Stimulated activated CD8-positive, alpha-beta memory T cell treated with anti-CD3 and anti-CD28 coated beads, Interleukin-12 subunit alpha, Interleukin-12 subunit beta, amount 100 ng/mL, for 1 hour (primary cell): ENCODE results near the gene DPP3.
"Not testable (repeated sequence)": the region's sequence is repeated elsewhere in the genome, so short reads cannot be mapped to it uniquely, and the experiment has no call there.

Experiments
- DNase-seq: peaks from one replicate; pipeline ENCODE4 v3.0.0-alpha.2; 2020; ENCODE audit warnings: low read depth

Gene DPP3

DNA sequence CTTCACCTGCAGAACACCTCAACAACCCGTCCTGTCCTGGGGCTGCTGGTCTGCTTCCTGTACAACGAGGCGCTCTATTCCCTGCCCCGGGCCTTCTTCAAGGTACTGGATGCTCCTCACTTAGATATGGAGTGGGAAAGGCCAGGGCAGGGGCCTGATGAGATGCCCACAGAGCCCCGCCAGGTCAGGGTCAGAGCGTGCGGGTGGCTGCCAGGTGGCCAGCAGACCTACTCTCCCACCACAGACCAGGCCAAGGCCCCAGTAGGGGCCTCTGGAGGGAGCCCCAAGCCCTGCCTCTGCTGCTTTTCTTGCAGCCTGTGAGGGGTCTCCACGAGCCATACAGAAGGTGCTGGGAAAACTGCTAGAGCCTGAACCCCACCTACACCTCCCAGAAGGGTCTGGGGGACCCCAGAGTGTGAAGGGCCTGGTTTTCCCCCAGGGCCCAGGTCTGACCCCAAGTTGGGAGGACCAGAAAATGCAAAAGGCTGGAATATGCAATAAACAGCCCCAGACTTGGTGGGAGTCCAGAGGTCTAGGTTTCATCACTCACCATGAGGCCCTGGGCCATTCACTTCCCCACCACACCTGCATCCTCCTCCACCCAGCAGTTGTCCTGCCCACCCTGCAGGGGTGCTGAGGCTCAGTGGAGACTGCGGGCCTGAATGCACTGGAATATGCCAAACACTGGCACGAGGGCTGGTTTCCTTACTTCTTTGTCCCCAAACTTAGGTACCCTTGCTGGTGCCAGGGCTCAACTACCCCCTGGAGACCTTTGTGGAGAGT lies 50.9 kb downstream of the DPP3 start:
- DNase-seq = no peak

DNA sequence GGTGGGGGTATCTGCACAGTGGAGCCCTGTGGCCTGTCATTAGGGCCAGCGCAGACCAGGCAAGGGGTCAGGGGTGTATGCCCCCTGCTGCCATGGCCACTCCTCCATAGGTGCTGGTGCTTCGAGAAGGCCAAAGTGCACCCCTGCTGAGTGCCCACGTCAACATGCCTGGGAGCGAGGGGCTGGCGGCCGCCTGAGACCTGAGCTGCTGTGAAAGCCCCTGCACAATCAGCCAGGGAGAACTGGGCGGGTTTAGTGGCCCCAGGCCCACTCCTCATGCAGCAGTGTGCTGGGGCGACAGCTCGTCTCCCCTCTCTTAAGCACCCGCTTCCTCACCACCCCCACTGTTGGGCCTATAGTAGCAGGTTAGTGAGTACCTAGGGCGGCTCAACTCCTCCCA lies 51.6 kb downstream of the DPP3 start:
- DNase-seq = no peak

DNA sequence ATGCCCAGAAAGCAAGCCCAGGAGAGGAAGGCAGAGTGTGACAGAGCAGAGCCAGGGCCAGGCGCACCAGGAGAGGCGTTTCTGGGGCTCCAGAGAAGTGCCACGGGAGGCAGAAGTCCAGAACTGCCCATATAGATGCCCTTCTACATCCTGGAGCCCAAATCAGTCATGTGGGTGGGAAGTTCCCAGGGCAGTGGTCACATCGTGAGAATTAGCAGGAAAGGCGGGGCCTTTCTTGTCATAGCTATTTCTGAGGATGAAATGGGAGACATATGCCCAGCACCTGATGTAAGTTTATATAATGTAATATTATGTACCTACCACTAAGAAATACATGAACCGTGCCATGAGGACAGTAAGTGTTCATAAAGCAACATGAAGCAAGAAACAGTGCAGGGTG lies 52.5 kb downstream of the DPP3 start:
- no peak for DNase-seq

DNA sequence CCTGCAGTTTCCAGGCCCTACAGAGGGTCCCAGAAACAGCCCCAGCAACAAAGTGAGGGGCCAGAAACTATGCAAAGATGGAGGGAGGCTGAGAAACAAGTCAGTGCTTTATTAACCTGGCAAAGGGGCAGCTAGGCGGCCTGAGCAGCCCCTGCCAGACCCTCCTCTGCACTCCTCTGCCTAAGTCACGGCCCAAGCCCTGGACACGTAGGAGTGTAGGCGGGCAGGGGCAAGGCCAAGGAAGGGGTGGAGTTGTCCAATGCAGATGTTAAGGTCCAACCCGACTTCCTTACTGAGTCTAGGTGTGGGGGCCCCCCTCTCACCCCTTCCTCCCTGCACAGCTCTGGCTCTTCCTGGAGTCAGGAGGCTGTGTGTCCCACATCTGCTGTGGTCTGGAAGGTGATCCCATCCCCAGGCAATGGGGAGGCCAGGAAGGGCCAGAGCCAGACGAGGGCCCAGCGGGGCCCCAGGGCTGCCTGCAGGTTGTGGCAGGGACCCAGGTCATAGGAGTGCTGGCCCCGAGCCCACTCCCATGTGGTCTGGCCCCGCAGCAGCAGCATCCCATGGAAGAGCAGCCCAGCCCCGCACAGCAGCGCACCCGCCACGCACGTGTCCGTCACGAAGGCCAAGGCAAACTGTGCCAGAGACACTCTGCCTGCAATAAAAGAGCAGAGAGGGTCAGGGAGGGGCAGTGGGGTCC lies 59.1 kb downstream of the DPP3 start:
- no peak for DNase-seq

DNA sequence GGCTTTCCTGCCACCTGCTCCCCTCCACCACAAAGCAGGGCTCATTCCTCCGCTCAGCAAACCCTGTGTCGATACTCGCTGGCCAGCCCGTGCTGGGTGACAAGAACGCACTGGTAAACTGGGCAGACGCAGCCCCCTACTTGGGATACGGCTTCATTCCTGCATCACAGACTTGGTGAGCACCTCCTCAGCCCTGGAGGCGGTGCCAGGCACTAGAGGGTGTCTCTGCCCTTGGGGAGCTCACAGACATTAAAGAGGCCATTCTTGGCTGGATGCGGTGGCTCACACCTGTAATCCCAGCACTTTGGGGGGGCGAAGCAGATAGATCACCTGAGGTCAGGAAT lies 59.6 kb downstream of the DPP3 start:
- no peak for DNase-seq

DNA sequence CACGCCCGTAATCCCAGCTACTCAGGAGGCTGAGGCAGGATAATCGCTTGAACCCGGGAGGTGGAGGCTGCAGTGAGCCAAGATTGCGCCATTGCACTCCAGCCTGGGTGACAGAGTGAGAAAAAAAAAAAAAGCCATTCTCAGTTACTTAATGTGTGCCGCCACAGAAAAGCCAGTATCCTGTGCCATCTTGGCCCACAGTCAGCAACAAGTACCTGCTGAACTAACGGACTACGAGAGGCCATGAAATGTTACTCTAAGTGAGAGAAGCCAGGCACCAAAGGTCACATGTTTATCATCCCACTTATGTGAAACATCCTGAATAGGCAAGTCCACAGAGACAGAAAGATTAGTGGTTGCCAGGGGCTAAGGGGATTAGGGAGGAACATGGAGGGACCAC lies 60.4 kb downstream of the DPP3 start:
- not testable (repeated sequence) for DNase-seq

DNA sequence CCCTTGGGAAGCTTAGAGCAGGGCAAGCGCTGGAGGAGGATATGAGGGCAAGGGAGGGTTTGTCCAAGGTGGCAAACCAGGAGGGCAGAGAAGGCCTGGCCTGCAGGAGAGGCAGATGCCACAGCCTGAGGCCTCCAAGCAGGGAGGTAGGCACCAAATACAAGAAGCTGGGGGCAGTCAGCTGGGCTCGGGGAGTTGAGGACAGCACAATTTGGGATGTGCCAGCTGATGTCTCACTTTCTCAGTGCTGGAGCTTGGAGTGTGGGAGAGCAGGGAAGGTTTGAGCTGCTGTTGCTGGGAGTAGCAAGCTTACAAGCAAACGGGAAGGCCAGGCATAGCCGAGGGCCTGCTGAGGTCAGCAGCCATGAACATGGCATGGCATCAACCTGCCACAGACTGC lies 61.7 kb downstream of the DPP3 start:
- DNase-seq = no peak

DNA sequence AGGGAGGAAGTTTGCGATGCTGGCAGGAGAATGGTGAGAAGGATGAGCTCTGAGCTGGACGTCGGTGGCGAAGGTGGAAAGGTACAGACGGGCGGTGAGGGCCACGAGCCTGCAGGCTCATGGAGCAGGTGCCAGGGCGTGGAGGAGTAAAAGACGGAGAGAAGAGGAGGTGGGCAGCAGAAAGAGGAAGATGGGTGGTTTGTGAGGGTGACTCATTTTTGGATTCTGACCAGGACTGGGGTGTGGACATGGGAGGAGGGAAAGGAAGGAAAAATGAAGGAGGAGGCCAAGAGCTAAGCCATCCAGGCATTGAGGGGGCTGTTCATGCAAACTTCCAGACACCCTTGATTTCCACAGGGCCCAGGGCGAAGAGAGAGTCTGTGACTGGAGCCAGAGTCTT lies 62.1 kb downstream of the DPP3 start:
- no peak for DNase-seq

DNA sequence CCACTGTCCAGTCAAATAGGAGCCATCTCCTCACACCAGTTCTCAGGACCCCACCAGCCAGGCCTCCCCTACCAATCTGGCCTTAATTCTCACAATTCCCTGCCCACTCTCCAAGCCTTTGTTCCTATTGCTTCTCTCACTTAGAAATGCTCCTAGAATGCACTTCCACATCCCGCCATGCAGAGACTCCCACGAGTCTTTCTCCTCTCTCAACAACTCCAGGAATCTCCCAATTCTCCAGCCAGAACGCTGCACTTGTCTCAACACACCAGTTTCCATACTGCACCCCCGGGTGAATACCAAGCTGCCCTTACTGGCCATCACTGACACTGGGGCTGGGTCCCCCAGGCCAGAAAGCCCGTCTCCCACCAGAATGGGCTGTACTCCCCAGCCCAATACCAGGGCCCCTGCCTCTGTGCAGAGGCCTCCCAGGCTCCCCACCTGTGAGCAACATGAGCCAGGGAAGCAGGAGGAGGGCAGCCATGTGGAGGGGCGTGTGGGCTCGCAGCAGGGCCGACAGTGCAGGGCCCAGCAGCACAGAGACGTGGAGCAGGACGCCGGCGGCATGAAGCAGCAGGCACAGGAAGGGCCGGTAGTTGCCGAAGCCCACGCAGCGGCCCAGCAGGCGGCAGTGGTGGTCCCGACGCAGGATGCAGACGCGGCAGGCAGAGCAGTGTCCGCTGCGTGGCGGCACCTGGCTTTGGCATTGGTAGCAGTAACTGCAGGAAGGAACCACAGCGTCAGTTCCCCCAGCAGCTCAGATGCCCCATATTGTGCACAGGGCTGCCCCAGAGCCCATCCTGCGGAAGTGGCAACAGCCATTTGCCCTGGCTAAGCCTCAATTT lies 63.3 kb downstream of the DPP3 start:
- peak; percentile 45 for DNase-seq

DNA sequence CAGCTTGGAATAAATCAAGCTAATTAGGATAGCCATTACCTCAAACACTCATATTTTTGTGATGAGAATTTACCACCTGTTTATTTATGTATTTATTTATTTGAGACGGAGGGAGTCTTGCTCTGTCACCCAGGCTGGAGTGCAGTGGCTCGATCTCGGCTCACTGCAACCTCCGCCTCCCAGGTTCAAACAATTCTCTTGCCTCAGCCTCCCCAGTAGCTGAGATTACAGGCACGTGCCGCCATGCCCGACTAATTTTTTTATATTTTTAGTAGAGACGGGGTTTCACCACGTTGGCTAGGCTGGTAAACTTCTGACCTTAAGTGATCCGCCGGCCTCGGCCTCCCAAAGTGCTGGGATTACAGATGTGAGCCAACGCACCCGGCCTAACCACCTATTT lies 64.7 kb downstream of the DPP3 start:
- DNase-seq = not testable (repeated sequence)

DNA sequence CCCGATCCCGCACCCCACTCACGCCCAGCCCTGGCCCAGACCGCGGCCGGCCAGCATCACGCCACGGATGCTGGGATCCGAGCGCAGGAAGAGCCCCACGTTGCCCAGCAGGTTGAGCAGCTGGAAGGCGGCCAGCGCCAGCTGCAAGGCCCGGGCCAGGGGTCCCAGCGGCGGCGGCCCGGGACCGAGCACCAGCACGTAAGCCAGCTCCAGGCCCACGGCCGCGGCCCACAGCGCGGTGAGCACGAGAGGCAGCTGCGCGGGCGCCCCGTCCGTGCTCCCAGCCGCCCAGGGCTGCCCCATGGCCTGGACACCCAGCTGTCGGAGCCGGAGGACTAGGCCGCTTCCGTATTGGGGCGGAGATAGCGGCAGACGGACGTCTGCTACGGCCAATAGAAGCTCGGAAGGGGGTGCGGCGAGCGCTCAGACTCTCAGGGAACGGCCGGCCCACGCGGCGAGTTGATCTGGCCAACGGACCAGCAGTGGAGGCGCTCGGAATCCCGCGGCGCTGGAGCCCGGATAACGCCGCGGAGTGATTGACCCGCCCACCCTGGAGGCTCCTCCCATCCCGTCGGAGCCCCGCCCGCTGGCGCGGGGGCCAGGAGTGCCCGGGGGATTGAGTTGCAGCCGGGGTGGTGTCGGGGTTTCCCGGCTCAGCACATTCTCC lies 65.6 kb downstream of the DPP3 start, which contains the start of gene ZDHHC24:
Gene ZDHHC24 (minus strand): TSS at position 348 of the 667 bp plus-strand sequence. CDS start 45 bp downstream, at position 303.
- peak; percentile 59 for DNase-seq

DNA sequence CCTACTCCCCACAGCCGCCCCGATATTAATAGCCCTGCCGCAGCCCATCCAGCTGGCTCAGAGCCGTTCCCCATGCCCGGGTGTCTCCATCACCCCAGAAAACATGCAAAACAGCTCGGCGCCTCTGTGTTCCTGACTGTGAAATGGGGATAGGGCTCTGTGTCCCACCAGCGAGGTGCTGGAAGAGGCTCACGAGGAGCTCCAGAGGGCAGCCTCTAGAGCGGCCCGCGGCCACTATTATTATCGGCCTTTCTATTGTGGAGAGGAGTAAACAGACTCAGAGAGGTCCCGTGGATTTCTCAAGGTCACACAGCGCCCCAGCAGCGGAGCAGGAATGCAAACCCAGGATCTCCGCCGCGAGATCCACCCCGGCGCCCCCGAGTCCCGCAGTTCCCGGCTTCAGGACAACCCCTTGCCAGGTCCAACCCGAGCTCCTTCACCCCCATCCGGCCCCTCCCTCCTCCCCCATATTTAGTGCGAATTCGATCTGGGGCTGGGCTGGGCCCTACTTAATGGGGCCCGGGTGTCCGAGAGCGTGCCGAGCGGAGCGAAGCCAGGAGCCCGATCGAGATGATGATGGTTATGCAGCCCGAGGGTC lies 66.2 kb downstream of the DPP3 start, which contains the start of gene ACTN3:
Gene ACTN3 (plus strand): TSS at position 536 of the 598 bp plus-strand sequence. CDS start 35 bp downstream, at position 571.
- no peak for DNase-seq

DNA sequence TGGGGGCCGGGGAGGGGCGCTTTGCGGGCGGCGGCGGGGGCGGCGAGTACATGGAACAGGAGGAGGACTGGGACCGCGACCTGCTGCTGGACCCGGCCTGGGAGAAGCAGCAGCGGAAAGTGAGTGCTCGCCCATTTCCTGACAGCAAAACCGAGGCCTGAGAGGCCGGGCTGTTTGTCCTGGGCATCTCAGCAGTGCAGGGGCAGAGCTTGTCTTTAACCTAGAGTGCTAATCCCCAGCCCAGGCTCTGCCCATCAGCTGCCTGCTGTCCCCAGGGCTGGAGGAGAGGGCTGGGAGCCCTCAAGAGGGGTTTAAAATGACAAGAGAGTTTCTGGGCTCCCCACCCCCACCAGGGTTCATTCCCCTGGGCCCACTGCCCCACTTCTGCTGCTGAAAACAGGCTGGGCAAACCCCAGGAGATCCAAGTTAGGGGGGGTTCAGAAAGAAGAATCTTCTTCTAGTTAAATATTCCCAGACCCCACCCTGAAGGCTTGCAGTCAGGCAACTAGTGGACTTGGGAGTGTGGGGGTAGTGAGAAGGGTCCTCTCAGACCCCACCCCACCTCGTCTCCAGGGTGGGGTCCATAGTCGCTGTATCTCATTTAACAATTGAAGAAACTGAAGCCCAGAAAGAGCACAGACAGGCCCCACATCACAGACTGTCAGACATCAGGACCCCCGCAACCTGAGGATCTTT lies 66.9 kb downstream of the DPP3 start:
- no peak for DNase-seq

DNA sequence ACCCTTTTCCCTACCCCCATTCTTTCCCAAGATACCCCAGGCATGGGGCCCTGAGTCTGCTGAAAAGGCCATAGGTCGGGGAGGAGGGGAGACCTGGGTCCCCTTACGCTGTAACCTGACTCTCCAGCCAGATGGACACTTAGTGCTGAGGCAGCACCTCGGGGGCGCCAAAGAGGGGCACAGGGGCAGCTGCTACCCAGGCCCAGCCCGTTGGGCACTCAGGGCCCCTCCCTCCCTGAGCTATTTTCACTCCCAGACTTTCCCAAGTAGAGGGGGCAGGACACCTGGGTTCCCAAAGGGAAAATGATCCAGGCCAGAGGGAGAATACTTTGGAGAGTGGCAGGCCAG lies 67.4 kb downstream of the DPP3 start:
- no peak for DNase-seq

DNA sequence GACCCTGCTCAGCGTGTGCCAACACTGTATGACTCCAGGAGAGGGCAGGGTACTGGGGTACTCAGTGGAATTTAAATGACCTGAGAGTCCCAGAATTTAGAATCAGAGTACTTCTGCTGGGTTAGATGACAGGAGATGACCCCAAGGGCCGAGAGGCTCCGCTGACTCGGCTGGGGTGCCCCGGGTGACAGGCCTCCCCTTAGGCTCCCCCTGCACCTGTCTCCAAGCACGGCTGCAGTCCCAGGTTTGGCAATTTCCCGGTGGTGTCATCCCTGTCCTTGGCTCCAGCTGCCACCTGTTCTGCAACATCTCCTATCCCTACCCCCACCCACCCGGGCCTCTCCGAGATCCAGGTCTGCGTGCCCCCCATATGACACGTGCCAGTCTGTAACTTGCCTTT lies 67.8 kb downstream of the DPP3 start:
- DNase-seq = no peak

DNA sequence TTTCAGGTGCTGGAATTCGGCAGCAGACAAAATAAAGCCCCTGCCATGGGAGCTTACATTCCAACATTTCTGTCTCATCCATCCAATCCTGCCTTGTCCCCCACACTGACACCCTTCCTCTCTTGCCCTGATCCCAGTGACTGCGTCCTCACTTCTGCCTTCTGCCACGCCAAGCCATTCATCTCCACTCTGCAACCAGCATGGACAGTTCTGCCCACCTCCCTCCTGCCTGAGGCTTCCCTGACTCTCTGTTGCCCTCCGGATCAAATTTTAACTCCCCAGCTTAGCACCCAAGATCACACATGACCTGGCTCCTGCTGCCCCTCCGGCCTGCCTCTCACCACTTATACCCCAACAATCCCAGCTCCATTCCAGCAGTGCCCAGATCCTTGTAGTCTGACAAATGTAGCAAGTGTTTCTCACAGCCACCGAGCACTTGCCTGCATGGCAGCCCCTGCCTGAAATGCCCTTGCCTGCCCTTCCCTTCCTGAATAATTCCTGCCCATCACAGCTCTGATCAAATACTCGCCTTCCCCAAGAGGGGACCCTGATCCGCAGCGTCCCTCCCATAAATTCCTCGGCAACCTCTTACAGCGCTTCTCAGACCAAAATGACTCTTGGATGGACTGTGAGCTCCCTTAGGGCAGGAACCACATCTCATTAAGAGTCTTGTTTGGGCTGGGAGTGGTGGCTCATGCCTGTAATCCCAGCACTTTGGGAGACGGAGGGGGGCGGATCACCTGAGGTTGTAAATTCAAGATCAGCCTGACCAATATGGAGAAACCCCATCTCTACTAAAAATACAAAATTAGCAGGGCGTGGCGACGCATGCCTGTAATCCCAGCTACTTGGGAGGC lies 68.8 kb downstream of the DPP3 start:
- no peak for DNase-seq

DNA sequence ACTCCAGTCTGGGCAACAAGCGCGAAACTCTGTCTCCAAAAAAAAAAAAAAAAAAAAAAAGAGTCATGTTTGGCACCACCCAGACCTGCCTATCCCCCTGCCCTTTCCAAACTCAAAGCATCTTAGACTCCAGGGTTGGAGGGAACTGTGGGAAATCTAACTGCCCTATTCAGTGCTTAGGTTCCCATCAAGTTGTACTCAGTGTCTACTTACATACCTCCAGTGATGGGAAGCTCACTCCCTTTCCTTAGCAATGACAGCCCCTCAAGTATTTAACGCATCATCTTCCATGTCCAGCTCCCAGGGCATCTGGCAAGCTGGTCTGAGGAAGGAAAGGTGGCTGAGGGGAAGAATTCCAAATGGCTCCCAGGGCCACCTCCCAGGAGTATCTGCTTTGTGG lies 69.5 kb downstream of the DPP3 start:
- no peak for DNase-seq

DNA sequence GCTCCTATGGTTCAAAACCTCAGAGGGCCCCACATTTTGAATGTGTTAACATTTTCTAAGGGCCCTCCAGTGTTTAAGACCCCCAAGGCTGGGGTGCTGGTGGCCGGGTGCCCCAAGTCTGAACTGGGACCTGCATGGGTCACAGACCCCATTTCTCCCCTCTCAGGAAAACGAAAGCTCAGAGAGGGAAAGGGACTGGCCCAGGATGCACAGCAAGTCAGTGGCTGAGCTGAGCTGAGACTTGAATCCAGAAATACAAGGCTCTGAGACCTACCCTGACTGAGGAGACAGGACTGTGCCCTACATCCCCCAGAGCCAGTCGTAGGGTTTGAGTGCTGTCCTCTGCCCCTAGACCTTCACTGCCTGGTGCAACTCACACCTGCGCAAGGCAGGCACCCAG lies 70.7 kb downstream of the DPP3 start:
- no peak for DNase-seq

DNA sequence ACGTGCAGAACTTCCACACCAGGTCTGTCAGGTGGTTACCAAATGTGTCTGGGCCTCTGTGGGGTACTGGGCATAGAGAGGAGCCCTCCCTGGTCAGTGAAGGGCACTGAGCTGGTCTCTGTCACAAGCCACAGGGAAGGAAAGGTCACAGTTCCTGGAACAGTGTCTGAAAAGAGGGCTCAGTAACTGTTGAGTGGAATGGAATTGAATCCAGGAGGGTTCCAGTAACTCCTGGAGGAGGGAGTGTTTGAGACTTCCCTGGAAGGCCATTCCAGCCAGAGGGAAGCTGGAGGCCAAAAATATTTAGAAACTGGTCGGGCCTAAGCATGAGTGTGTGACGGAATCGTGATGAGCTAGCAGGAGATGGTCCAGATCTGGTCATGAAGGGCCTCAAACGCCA lies 74.4 kb downstream of the DPP3 start:
- no peak for DNase-seq

DNA sequence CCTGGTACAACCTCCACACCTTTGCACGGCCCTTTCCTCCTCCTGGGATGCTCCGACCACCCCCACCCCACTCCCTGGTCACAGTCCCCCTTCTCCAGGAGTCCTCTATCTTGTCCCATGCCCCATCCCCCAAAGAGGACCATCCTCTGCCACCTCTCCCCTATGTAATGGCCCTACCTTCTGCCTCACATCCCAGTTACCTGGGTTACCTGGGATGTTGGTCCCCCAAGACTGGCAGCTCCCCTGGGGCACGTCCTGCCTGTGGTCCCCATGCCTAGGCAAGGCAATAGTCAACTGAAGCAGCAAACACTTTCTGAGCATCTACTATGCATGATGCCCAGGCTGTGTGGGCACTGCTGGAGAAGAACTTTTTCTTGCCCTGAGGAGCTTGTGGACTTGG lies 75.2 kb downstream of the DPP3 start:
- no peak for DNase-seq
